Activated T-helper 1 cell treated with anti-CD3 and anti-CD28 coated beads, Interleukin-2, amount 50 U/mL, for 16 hours (primary cell): ENCODE data around the gene FBLN5.

Source experiments
- DNase-seq, 2 donors: peaks; one replicate each; pipeline ENCODE4 v3.0.0-alpha.2; 2020; ENCODE audit warnings: low read depth in 1 of 2, low spot score in 1 of 2

FBLN5 gene

GRCh38 chr14:91831337-91831736, 116.2 kb downstream of the FBLN5 start:
- DNase-seq: no peak

GRCh38 chr14:91830777-91831176, 116.7 kb downstream of the FBLN5 start:
- no peak for DNase-seq

GRCh38 chr14:91829511-91829910, 118.0 kb downstream of the FBLN5 start:
- no peak for DNase-seq

GRCh38 chr14:91827746-91828145, 119.7 kb downstream of the FBLN5 start:
- no peak for DNase-seq
